ENCODE data around the gene SYTL2.

DNA sequence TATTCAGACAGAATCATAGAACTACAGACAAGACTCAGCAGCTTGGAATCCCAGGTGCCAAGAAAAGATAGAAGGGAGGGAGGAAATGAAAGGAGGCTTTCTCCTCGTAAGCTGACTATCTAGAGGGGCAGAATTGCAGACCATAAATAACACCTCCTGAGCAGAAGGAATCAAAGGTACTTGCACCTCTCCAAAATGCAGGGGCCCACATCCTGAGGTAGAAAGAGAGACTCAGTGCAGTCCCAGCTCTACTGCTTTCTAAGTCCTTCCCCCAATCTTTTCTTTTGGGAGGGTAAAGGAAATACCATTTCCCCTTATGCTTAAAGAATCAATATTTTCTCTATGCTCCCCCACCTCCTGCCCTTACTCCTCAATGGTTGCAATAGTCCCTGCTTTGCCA lies 55.2 kb downstream of the SYTL2 start:
- TF ChIP-seq POLR2A (IDR thresholded peaks at IDR 0.05): no peak
- TF ChIP-seq, protein P1, sequence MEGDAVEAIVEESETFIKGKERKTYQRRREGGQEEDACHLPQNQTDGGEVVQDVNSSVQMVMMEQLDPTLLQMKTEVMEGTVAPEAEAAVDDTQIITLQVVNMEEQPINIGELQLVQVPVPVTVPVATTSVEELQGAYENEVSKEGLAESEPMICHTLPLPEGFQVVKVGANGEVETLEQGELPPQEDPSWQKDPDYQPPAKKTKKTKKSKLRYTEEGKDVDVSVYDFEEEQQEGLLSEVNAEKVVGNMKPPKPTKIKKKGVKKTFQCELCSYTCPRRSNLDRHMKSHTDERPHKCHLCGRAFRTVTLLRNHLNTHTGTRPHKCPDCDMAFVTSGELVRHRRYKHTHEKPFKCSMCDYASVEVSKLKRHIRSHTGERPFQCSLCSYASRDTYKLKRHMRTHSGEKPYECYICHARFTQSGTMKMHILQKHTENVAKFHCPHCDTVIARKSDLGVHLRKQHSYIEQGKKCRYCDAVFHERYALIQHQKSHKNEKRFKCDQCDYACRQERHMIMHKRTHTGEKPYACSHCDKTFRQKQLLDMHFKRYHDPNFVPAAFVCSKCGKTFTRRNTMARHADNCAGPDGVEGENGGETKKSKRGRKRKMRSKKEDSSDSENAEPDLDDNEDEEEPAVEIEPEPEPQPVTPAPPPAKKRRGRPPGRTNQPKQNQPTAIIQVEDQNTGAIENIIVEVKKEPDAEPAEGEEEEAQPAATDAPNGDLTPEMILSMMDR (IDR thresholded peaks at IDR 0.05 in 8 of 11, conservative IDR thresholded peaks at IDR 0.05 in 3 of 11): no peak
